B cell (primary cell): Measurements from ENCODE around the gene VSTM2L. TPM values are rescaled to one million over a fixed set of nuclear protein-coding genes. Genes with fewer than 3 reads are reported as not detected.

Experiments
- ATAC-seq: fragments of 200-7000 bp; cut with Tn5 transposase; one replicate; pipeline ENCODE4 v1.10.0; 2021; ENCODE audit warnings: low read depth, mild to moderate bottlenecking, moderate number of reproducible peaks, moderate library complexity
- CTCF ChIA-PET: fragments of 350-600 bp; sonication (Branson Sonifier 250); formaldehyde crosslinking; loops from one replicate; lab custom pipeline; 2021; ENCODE audit warnings: antibody characterized with exemption, inconsistent platforms; lab: Charles Lee
- POLR2A ChIA-PET: fragments of 350-600 bp; sonication (Branson Sonifier 250); formaldehyde crosslinking; loops from one replicate; lab custom pipeline; 2021; ENCODE audit warnings: antibody characterized with exemption; lab: Charles Lee
- DNase-seq: peaks from one replicate; pipeline ENCODE4 v3.0.0; 2013
- H2AFZ ChIP-seq: 2 replicates; pipeline ENCODE4 v1.6.1; 2012; ENCODE audit warnings: mild to moderate bottlenecking, low read depth, low read length; ENCODE audit not compliant: insufficient read depth, poor library complexity, severe bottlenecking
- H3K27ac ChIP-seq, 2 donors: 1 replicate in 1 of 2; 2 replicates in 1 of 2; pipeline ENCODE4 v1.5.1; 2012 to 2013; ENCODE audit warnings: low read length in 2 of 2, mild to moderate bottlenecking in 2 of 2, moderate library complexity in 1 of 2
- H3K27me3 ChIP-seq, 4 experiments: fragments of 200-600 bp in 1 of 4; sonication (generic) in 1 of 4; replicated peaks in 1 of 4; 1 replicate in 2 of 4; 2 replicates in 2 of 4; pipeline versions ENCODE4 v1.6.1 to v1.7.0; 2013 to 2016; ENCODE audit warnings: low read length in 3 of 4, mild to moderate bottlenecking in 2 of 4, mixed read lengths in 1 of 4, moderate library complexity in 1 of 4; ENCODE audit not compliant: insufficient read depth in 4 of 4, control insufficient read depth in 3 of 4; ENCODE audit errors: control extremely low read depth in 1 of 4
- H3K36me3 ChIP-seq, 2 experiments: replicated peaks in 1 of 2; 1 replicate in 1 of 2; 2 replicates in 1 of 2; pipeline versions ENCODE4 v1.6.1 to v1.7.1; 2013; ENCODE audit warnings: low read length in 1 of 2; ENCODE audit not compliant: insufficient read depth in 2 of 2, control insufficient read depth in 1 of 2; ENCODE audit errors: control extremely low read depth in 1 of 2, extremely low read depth in 1 of 2
- H3K4me1 ChIP-seq, 2 donors: fragments of 200-600 bp in 1 of 2; sonication (generic) in 1 of 2; 1 replicate in 1 of 2; 2 replicates in 1 of 2; pipeline versions ENCODE4 v1.5.1 to v1.6.1; 2013 to 2017; ENCODE audit warnings: low read length in 2 of 2; ENCODE audit not compliant: control insufficient read depth in 2 of 2, insufficient read depth in 2 of 2
- H3K4me2 ChIP-seq: replicated peaks from 2 replicates; pipeline ENCODE3; 2012; ENCODE audit warnings: mild to moderate bottlenecking, low read depth, low read length; ENCODE audit not compliant: poor library complexity, severe bottlenecking
- H3K4me3 ChIP-seq, 5 experiments: fragments of 200-600 bp in 1 of 5; sonication (generic) in 1 of 5; 1 replicate in 3 of 5; 2 replicates in 2 of 5; pipeline versions ENCODE4 v1.5.1 to v1.7.0; 2011 to 2016; ENCODE audit warnings: low read length in 4 of 5, mild to moderate bottlenecking in 4 of 5, low read depth in 2 of 5, control low read depth in 1 of 5, moderate library complexity in 1 of 5; ENCODE audit not compliant: insufficient read depth in 1 of 5; ENCODE audit errors: control extremely low read depth in 1 of 5, extremely low read depth in 1 of 5
- H3K79me2 ChIP-seq: fragments of 200-600 bp; sonication (generic); one replicate; pipeline ENCODE4 v1.6.0; 2016; ENCODE audit warnings: low read length; ENCODE audit not compliant: control insufficient read depth, insufficient read depth
- H3K9ac ChIP-seq: fragments of 200-600 bp; sonication (generic); 2 replicates; pipeline ENCODE4 v1.6.1; 2017; ENCODE audit warnings: mild to moderate bottlenecking, low read length, moderate library complexity
- H3K9me3 ChIP-seq, 3 donors: one replicate each; pipeline versions ENCODE4 v1.6.1 to v1.7.1; 2013; ENCODE audit warnings: low read length in 2 of 3; ENCODE audit not compliant: control insufficient read depth in 2 of 3, insufficient read depth in 1 of 3; ENCODE audit errors: control extremely low read depth in 1 of 3
- H4K20me1 ChIP-seq: 2 replicates; pipeline ENCODE4 v1.6.0; 2012; ENCODE audit warnings: mild to moderate bottlenecking, low read length; ENCODE audit not compliant: insufficient read depth, control insufficient read depth, poor library complexity, severe bottlenecking
- H3K27ac Mint-ChIP-seq: one replicate; pipeline ENCODE4 v1.8.0; 2021; ENCODE audit warnings: mixed read lengths
- H3K27me3 Mint-ChIP-seq: one replicate; pipeline ENCODE4 v1.8.0; 2021; ENCODE audit warnings: mixed read lengths
- H3K4me1 Mint-ChIP-seq: one replicate; pipeline ENCODE4 v1.8.0; 2021; ENCODE audit warnings: mixed read lengths
- H3K4me3 Mint-ChIP-seq: one replicate; pipeline ENCODE4 v1.8.0; 2021; ENCODE audit warnings: mixed read lengths
- H3K9me3 Mint-ChIP-seq: one replicate; pipeline ENCODE4 v1.8.0; 2022; ENCODE audit warnings: mixed read lengths; ENCODE audit not compliant: insufficient read depth
- CTCF ChIP-seq: fragments of 200-600 bp; IDR thresholded peaks from one replicate; pipeline ENCODE4 v1.8.0; 2022; ENCODE audit warnings: antibody characterized with exemption, mild to moderate bottlenecking
- EZH2 ChIP-seq: IDR thresholded peaks from 2 replicates; pipeline ENCODE4 v1.6.1; 2012; ENCODE audit warnings: borderline replicate concordance, low read depth, mild to moderate bottlenecking, moderate library complexity, low read length; ENCODE audit not compliant: insufficient read depth, poor library complexity, severe bottlenecking
- WGBS: methylation state at CpG from one replicate; pipeline ENCODE4 v1.1.5; 2013; ENCODE audit warnings: missing lambda C conversion rate; ENCODE audit not compliant: insufficient coverage; 5-methylcytosine and 5-hydroxymethylcytosine counted together
- intact Hi-C: fragments of 100-400 bp; cut with micrococcal nuclease; formaldehyde crosslinking; loops from one replicate; pipeline ENCODE4 v1.10.0; 2022
- polyA plus RNA-seq: library from polyadenylated mRNA; depleted of rRNA; stranded (reverse); fragments of >200 nt; gene quantifications from 2 replicates; pipeline ENCODE4 v1.2.3, GENCODE V29; 2012
- total RNA-seq, 2 donors: library from RNA; stranded (reverse); fragments of 120-200 nt in 1 of 2; gene quantifications; 1 replicate in 1 of 2; 2 replicates in 1 of 2; pipeline versions ENCODE4 v1.2.3 to v1.2.4, GENCODE V29; 2013 to 2022

The VSTM2L gene
- total and polyA plus RNA-seq, 2 donors (not counting 1 experiment from before 2014, with no cell fraction given) = 0.25 TPM; not detected in 1

- intact Hi-C loops = no loop called here
- no peaks in the 10 kb centered on the region for H3K9me3 Mint-ChIP-seq
- no peaks in the 10 kb centered on the region for H3K27me3 Mint-ChIP-seq
- 87% methylated on average over 4 of the region's 4 CpGs for WGBS
- ATAC-seq = no peak
- H3K4me1 Mint-ChIP-seq = peaks cover 4% of the 10 kb centered on the region
- H2AFZ ChIP-seq = no peak overlapping the region
- ChIA-PET POLR2A (no interaction called here), CTCF (no interaction called here)
- no peaks in the 10 kb centered on the region for H3K4me1 ChIP-seq
- H3K9me3 ChIP-seq = peaks cover 0 to 3% (median 0%) of the 10 kb centered on the region in 3 donors
- no peak overlapping the region for H3K9ac ChIP-seq
- no peak for DNase-seq
- H3K36me3 ChIP-seq = no peaks in the 10 kb centered on the region
- H3K27ac Mint-ChIP-seq = no peak overlapping the region
- H3K27ac ChIP-seq = no peak overlapping the region
- H3K27me3 ChIP-seq = no peaks in the 10 kb centered on the region
- H3K4me2 ChIP-seq = no peak overlapping the region
- H3K4me3 Mint-ChIP-seq = no peak overlapping the region
- H4K20me1 ChIP-seq = no peaks in the 10 kb centered on the region
- no peak for TF ChIP-seq CTCF
- TF ChIP-seq EZH2 = no peak
- H3K4me3 ChIP-seq = no peak overlapping the region
- no peaks in the 10 kb centered on the region for H3K79me2 ChIP-seq
These were observed 16.1 kb upstream of the VSTM2L start for GRCh38 chr20:37886851-37887297.

- no peaks in the 10 kb centered on the region for H3K27me3 Mint-ChIP-seq
- no peak for ATAC-seq
These were observed 14.3 kb upstream of the VSTM2L start for GRCh38 chr20:37888641-37889040.

More at GRCh38 chr20:37888641-37889040, 14.3 kb upstream of the VSTM2L start:
- no peak overlapping the region for H3K4me3 Mint-ChIP-seq
- H3K27ac ChIP-seq = no peak overlapping the region
- peaks cover 4% of the 10 kb centered on the region for H3K4me1 Mint-ChIP-seq
- DNase-seq = no peak
- H3K27ac Mint-ChIP-seq = no peak overlapping the region
- no peaks in the 10 kb centered on the region for H3K79me2 ChIP-seq
- no peak overlapping the region for H3K4me2 ChIP-seq
- no peaks in the 10 kb centered on the region for H3K4me1 ChIP-seq
- 75% methylated on average over 1 of the region's 10 CpGs for WGBS
- ChIA-PET POLR2A (no interaction called here), CTCF (no interaction called here)
- TF ChIP-seq EZH2 (no peak), CTCF (no peak)
- H3K36me3 ChIP-seq = no peaks in the 10 kb centered on the region
- no peak overlapping the region for H3K4me3 ChIP-seq
- no peak overlapping the region for H3K9ac ChIP-seq
- H2AFZ ChIP-seq = no peak overlapping the region
- H3K27me3 ChIP-seq = no peaks in the 10 kb centered on the region
- no peaks in the 10 kb centered on the region for H4K20me1 ChIP-seq
- H3K9me3 ChIP-seq = peaks cover 0 to 3% (median 0%) of the 10 kb centered on the region in 3 donors
- no peaks in the 10 kb centered on the region for H3K9me3 Mint-ChIP-seq
- intact Hi-C loops = no loop called here
